OCI-LY1 (cell line): ENCODE results near the gene USH2A.

Experiments used
- EZH2 ChIP-seq: fragments of 200-600 bp; sonication (generic), shearing (Covaris generic); IDR thresholded peaks from 2 replicates; pipeline ENCODE4 v1.8.0; 2017; ENCODE audit warnings: borderline replicate concordance, mixed run types, mild to moderate bottlenecking, antibody characterized with exemption, low read length, moderate library complexity, mixed read lengths
- TF ChIP-seq, protein P1 (sequence below): fragments of 200-600 bp; sonication (generic), shearing (Covaris generic); IDR thresholded peaks from 2 replicates; pipeline ENCODE4 v1.5.1; 2017; ENCODE audit warnings: mild to moderate bottlenecking, antibody characterized with exemption, low read length, moderate library complexity, mixed read lengths

DNA sequence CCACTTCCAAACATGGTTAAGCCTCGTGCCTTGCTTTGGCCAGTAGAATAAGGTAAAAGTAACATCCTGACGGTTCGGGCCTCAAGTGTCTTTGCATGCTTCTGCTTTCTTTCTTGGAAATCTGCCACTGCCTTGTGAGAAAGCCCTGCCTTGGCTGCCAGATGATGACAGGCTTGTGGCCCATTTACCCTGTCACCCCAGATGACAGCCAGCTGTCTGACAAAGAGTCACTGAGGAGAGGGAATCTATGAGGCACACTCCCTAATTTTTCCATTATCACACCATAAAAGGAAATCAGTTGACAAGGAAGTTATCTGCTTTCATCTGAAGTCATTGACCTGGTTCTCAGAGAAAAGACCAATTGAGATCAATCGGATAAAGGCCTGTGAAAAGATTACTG, 199.8 kb downstream of the USH2A start:
- TF ChIP-seq, protein P1, sequence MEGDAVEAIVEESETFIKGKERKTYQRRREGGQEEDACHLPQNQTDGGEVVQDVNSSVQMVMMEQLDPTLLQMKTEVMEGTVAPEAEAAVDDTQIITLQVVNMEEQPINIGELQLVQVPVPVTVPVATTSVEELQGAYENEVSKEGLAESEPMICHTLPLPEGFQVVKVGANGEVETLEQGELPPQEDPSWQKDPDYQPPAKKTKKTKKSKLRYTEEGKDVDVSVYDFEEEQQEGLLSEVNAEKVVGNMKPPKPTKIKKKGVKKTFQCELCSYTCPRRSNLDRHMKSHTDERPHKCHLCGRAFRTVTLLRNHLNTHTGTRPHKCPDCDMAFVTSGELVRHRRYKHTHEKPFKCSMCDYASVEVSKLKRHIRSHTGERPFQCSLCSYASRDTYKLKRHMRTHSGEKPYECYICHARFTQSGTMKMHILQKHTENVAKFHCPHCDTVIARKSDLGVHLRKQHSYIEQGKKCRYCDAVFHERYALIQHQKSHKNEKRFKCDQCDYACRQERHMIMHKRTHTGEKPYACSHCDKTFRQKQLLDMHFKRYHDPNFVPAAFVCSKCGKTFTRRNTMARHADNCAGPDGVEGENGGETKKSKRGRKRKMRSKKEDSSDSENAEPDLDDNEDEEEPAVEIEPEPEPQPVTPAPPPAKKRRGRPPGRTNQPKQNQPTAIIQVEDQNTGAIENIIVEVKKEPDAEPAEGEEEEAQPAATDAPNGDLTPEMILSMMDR: no peak
- no peak for TF ChIP-seq EZH2
